Osteoblast (primary cell): Measurements from ENCODE around the gene FJX1. TPM values are rescaled to one million over a fixed set of nuclear protein-coding genes. Genes with fewer than 3 reads are reported as not detected.
"Not testable (repeated sequence)": the region's sequence is repeated elsewhere in the genome, so short reads cannot be mapped to it uniquely, and the experiment has no call there.

Source experiments
- DNase-seq: peaks from one replicate; pipeline ENCODE4 v3.0.0; 2011; ENCODE audit warnings: low spot score, mixed read lengths; ENCODE audit not compliant: insufficient read length; ENCODE audit errors: missing footprints
- H2AFZ ChIP-seq: 2 replicates; pipeline ENCODE4 v1.6.0; 2011; ENCODE audit warnings: mild to moderate bottlenecking, low read length
- H3K27ac ChIP-seq: 2 replicates; pipeline ENCODE4 v1.5.1; 2011; ENCODE audit warnings: mild to moderate bottlenecking, low read depth, low read length, moderate library complexity
- H3K27me3 ChIP-seq: 2 replicates; pipeline ENCODE4 v1.6.0; 2012; ENCODE audit warnings: mild to moderate bottlenecking, control low read depth, inconsistent platforms, low read length, moderate library complexity; ENCODE audit not compliant: insufficient read depth
- H3K36me3 ChIP-seq: 2 replicates; pipeline ENCODE4 v1.5.1; 2011; ENCODE audit warnings: mild to moderate bottlenecking, low read length, control low read depth, moderate library complexity; ENCODE audit not compliant: insufficient read depth
- H3K4me1 ChIP-seq: 2 replicates; pipeline ENCODE4 v1.5.1; 2011; ENCODE audit warnings: mild to moderate bottlenecking, low read length, control low read depth, moderate library complexity; ENCODE audit not compliant: insufficient read depth
- H3K4me2 ChIP-seq: 2 replicates; pipeline ENCODE4 v1.6.0; 2011; ENCODE audit warnings: mild to moderate bottlenecking, low read length; ENCODE audit not compliant: insufficient read depth
- H3K4me3 ChIP-seq: fragments of 200-600 bp; sonication (generic); 3 replicates; pipeline ENCODE4 v1.5.1; 2012; ENCODE audit warnings: mild to moderate bottlenecking, low read length, inconsistent platforms; ENCODE audit not compliant: insufficient read depth
- H3K79me2 ChIP-seq: 2 replicates; pipeline ENCODE4 v1.6.0; 2012; ENCODE audit warnings: mild to moderate bottlenecking, low read length, control low read depth, inconsistent platforms; ENCODE audit not compliant: insufficient read depth
- H3K9me3 ChIP-seq: 2 replicates; pipeline ENCODE4 v1.5.1; 2011; ENCODE audit warnings: low read depth, low read length, control low read depth
- H4K20me1 ChIP-seq: 2 replicates; pipeline ENCODE4 v1.6.0; 2012; ENCODE audit warnings: mild to moderate bottlenecking, low read length, control low read depth; ENCODE audit not compliant: insufficient read depth
- total RNA-seq: library from RNA; depleted of rRNA; stranded (reverse); fragments of >200 nt; gene quantifications from 2 replicates; pipeline ENCODE4 v1.2.3, GENCODE V29; 2012
- TF ChIP-seq, protein P1 (sequence below): IDR thresholded peaks from 2 replicates; pipeline ENCODE4 v1.5.1; 2011; ENCODE audit warnings: mild to moderate bottlenecking, low read depth, low read length, moderate library complexity; ENCODE audit errors: extremely low read depth

Gene FJX1
- total RNA-seq, 1 donor: 13.8 TPM

GRCh38 chr11:35650467-35650866 is 32.2 kb downstream of the FJX1 start:
- no peaks in the 10 kb centered on the region for H3K79me2 ChIP-seq
- H3K36me3 ChIP-seq: no peaks in the 10 kb centered on the region
- peaks cover 2% of the 10 kb centered on the region for H3K4me1 ChIP-seq
- no peaks in the 10 kb centered on the region for H3K9me3 ChIP-seq
- no peak overlapping the region for H3K27ac ChIP-seq
- no peak overlapping the region for H3K4me3 ChIP-seq
- no peaks in the 10 kb centered on the region for H3K27me3 ChIP-seq
- H4K20me1 ChIP-seq: no peaks in the 10 kb centered on the region
- TF ChIP-seq, protein P1, sequence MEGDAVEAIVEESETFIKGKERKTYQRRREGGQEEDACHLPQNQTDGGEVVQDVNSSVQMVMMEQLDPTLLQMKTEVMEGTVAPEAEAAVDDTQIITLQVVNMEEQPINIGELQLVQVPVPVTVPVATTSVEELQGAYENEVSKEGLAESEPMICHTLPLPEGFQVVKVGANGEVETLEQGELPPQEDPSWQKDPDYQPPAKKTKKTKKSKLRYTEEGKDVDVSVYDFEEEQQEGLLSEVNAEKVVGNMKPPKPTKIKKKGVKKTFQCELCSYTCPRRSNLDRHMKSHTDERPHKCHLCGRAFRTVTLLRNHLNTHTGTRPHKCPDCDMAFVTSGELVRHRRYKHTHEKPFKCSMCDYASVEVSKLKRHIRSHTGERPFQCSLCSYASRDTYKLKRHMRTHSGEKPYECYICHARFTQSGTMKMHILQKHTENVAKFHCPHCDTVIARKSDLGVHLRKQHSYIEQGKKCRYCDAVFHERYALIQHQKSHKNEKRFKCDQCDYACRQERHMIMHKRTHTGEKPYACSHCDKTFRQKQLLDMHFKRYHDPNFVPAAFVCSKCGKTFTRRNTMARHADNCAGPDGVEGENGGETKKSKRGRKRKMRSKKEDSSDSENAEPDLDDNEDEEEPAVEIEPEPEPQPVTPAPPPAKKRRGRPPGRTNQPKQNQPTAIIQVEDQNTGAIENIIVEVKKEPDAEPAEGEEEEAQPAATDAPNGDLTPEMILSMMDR: no peak
- DNase-seq: no peak
- no peak overlapping the region for H3K4me2 ChIP-seq
- H2AFZ ChIP-seq: no peak overlapping the region

DNA sequence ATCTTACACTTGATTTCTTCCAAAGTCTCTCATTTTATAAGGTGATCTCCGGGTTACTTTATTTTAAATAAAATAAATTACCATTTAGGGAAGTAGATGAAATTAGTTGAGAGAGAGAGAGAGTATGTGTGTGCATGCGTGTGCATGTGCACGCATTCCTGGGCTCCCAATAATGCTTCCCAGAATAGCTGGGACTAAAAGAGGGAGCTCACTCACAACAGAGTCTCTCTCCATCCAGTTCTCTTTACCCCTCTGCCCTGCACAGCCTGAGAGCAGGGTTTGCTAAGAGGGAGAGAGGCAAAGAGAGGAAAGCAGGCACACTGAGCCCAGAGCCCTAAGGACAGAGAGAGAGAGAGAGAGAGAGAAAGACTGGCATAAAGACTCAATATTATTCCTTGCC is 33.0 kb downstream of the FJX1 start:
- H3K4me1 ChIP-seq: peaks cover 2% of the 10 kb centered on the region
- no peak for DNase-seq
- TF ChIP-seq, protein P1: no peak

DNA sequence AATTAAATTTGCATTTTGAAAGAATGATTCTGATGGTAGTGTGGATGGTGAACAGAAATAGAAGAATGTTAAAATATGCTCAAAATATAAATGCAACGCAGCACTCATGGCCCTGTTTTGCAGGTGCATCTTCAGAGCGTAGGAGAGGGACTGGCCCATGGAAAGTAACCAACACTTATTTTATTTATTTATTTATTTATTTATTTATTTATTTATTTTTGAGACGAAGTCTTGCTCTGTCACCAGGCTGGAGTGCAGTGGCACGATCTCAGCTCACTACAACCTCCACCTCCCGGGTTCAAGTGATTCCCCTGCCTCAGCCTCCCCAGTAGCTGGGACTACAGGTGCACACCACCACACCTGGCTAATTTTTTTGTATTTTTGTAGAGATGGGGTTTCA is 34.5 kb downstream of the FJX1 start:
- not testable (repeated sequence) for H3K4me2 ChIP-seq, H3K4me3 ChIP-seq, H3K9me3 ChIP-seq, H3K36me3 ChIP-seq, H3K27me3 ChIP-seq, H4K20me1 ChIP-seq, DNase-seq, H3K27ac ChIP-seq, H3K79me2 ChIP-seq, H3K4me1 ChIP-seq, H2AFZ ChIP-seq

More for the DNA sequence above, 33.0 kb downstream of the FJX1 start:
- Histone ChIP-seq H3K36me3 (no peaks in the 10 kb centered on the region), H3K4me2 (no peak overlapping the region), H3K27me3 (no peaks in the 10 kb centered on the region), H3K79me2 (no peaks in the 10 kb centered on the region), H3K9me3 (no peaks in the 10 kb centered on the region), H2AFZ (no peak overlapping the region), H4K20me1 (no peaks in the 10 kb centered on the region), H3K27ac (no peak overlapping the region), H3K4me3 (no peak overlapping the region)

- no peaks in the 10 kb centered on the region for H4K20me1 ChIP-seq
- H3K36me3 ChIP-seq: no peaks in the 10 kb centered on the region
- peaks cover 2% of the 10 kb centered on the region for H3K4me1 ChIP-seq
- no peak overlapping the region for H3K27ac ChIP-seq
- H3K9me3 ChIP-seq: no peaks in the 10 kb centered on the region
- no peaks in the 10 kb centered on the region for H3K79me2 ChIP-seq
- TF ChIP-seq, protein P1: no peak
- no peak overlapping the region for H2AFZ ChIP-seq
- no peak overlapping the region for H3K4me3 ChIP-seq
- DNase-seq: no peak
- no peak overlapping the region for H3K4me2 ChIP-seq
- no peaks in the 10 kb centered on the region for H3K27me3 ChIP-seq
These were observed 36.5 kb downstream of the FJX1 start for GRCh38 chr11:35654711-35655110.

GRCh38 chr11:35655254-35655653 is 37.0 kb downstream of the FJX1 start:
- no peaks in the 10 kb centered on the region for H3K79me2 ChIP-seq
- TF ChIP-seq, protein P1: no peak
- no peak overlapping the region for H3K27ac ChIP-seq

More at GRCh38 chr11:35655254-35655653, 37.0 kb downstream of the FJX1 start:
- no peaks in the 10 kb centered on the region for H3K9me3 ChIP-seq
- no peaks in the 10 kb centered on the region for H4K20me1 ChIP-seq
- H3K27me3 ChIP-seq: no peaks in the 10 kb centered on the region
- H3K4me3 ChIP-seq: no peak overlapping the region
- H2AFZ ChIP-seq: no peak overlapping the region
- no peaks in the 10 kb centered on the region for H3K4me1 ChIP-seq
- H3K36me3 ChIP-seq: no peaks in the 10 kb centered on the region
- H3K4me2 ChIP-seq: no peak overlapping the region
- DNase-seq: no peak
